Measurements from ENCODE around the gene TGDS.
A peak's percentile ranks its signal among the peaks of the same experiment; 100 is the strongest.

TGDS gene

GRCh38 chr13:94617389-94618000, 21.5 kb upstream of the TGDS start:
- Histone ChIP-seq H3K27ac (no peak overlapping the region), H3K9ac (no peak overlapping the region), H3K4me3 (ENCODE audit: low read depth, low read length) (no peak overlapping the region), H3K79me2 (no peaks in the 10 kb centered on the region), H3K4me2 (ENCODE audit: low read length) (no peak overlapping the region), H3K4me1 (no peaks in the 10 kb centered on the region), H3K36me3 (ENCODE audit: control insufficient read depth, insufficient read depth, low read length) (no peaks in the 10 kb centered on the region), H3K27me3 (ENCODE audit: control insufficient read depth, insufficient read depth, low read length) (no peaks in the 10 kb centered on the region), H3K9me3 (ENCODE audit: control insufficient read depth, low read length) (no peaks in the 10 kb centered on the region), H2AFZ (no peak overlapping the region)
- peak; percentile 32 for TF ChIP-seq CTCF (IDR thresholded peaks at IDR 0.05)

GRCh38 chr13:94613051-94613450, 17.1 kb upstream of the TGDS start:
- H3K9me3 ChIP-seq (ENCODE audit: control insufficient read depth, low read length): no peaks in the 10 kb centered on the region
- H3K79me2 ChIP-seq: no peaks in the 10 kb centered on the region
- no peaks in the 10 kb centered on the region for H3K36me3 ChIP-seq (ENCODE audit: control insufficient read depth, insufficient read depth, low read length)
- no peak overlapping the region for H3K27ac ChIP-seq
- H2AFZ ChIP-seq: no peak overlapping the region
- H3K9ac ChIP-seq: no peak overlapping the region
- no peak overlapping the region for H3K4me3 ChIP-seq (ENCODE audit: low read depth, low read length)
- no peaks in the 10 kb centered on the region for H3K4me1 ChIP-seq
- no peak for TF ChIP-seq CTCF (IDR thresholded peaks at IDR 0.05)
- no peak overlapping the region for H3K4me2 ChIP-seq (ENCODE audit: low read length)
- no peaks in the 10 kb centered on the region for H3K27me3 ChIP-seq (ENCODE audit: control insufficient read depth, insufficient read depth, low read length)

DNA sequence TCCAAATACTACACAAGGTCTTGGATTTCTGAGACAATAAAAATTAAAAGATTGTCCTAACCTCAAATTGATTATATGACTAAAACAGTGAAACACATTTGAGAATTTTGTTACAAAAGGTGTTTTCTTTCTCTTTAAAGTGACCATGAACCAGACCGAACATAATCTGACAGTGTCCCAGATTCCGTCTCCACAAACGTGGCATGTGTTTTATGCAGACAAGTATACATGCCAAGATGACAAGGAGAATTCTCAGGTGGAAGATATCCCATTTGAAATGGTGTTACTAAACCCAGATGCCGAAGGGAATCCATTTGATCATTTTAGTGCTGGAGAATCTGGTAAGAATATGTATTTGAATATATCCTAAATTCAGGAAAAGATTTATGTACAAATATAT, 16.1 kb upstream of the TGDS start:
- no peaks in the 10 kb centered on the region for H3K9me3 ChIP-seq (ENCODE audit: control insufficient read depth, low read length)
- no peak overlapping the region for H2AFZ ChIP-seq
- no peaks in the 10 kb centered on the region for H3K79me2 ChIP-seq
- no peak overlapping the region for H3K4me2 ChIP-seq (ENCODE audit: low read length)
- H3K4me1 ChIP-seq: no peaks in the 10 kb centered on the region
- H3K27me3 ChIP-seq (ENCODE audit: control insufficient read depth, insufficient read depth, low read length): no peaks in the 10 kb centered on the region
- TF ChIP-seq CTCF (IDR thresholded peaks at IDR 0.05): no peak
- no peaks in the 10 kb centered on the region for H3K36me3 ChIP-seq (ENCODE audit: control insufficient read depth, insufficient read depth, low read length)
- H3K27ac ChIP-seq: no peak overlapping the region
- no peak overlapping the region for H3K9ac ChIP-seq
- no peak overlapping the region for H3K4me3 ChIP-seq (ENCODE audit: low read depth, low read length)

GRCh38 chr13:94610475-94610874, 14.5 kb upstream of the TGDS start:
- H3K4me2 ChIP-seq (ENCODE audit: low read length): no peak overlapping the region
- H3K9ac ChIP-seq: no peak overlapping the region
- no peak overlapping the region for H2AFZ ChIP-seq
- no peaks in the 10 kb centered on the region for H3K36me3 ChIP-seq (ENCODE audit: control insufficient read depth, insufficient read depth, low read length)
- H3K79me2 ChIP-seq: no peaks in the 10 kb centered on the region
- no peaks in the 10 kb centered on the region for H3K9me3 ChIP-seq (ENCODE audit: control insufficient read depth, low read length)
- no peaks in the 10 kb centered on the region for H3K27me3 ChIP-seq (ENCODE audit: control insufficient read depth, insufficient read depth, low read length)
- H3K4me3 ChIP-seq (ENCODE audit: low read depth, low read length): no peak overlapping the region
- no peak overlapping the region for H3K27ac ChIP-seq
- no peak for TF ChIP-seq CTCF (IDR thresholded peaks at IDR 0.05)
- no peaks in the 10 kb centered on the region for H3K4me1 ChIP-seq

DNA sequence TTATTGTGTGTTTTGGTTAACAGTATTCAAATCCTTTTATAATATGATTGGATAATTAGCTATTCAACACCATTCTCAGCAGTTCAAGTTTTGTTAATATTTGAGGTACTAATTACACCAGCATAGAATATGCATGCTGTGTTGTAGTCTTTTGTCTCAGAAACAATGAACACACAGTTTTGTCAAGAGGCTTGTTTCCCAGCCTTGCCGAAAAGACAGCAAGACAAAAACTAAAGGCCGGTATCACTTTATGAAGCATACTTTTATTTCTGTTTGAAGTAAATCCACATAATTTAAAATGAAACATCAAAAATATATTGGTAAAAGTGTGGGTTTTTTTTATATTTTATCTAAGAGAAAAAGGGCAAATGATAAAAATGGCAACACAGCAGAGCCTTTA, 13.2 kb upstream of the TGDS start:
- Histone ChIP-seq H3K79me2 (no peaks in the 10 kb centered on the region), H3K4me3 (ENCODE audit: low read depth, low read length) (no peak overlapping the region), H3K4me2 (ENCODE audit: low read length) (no peak overlapping the region), H2AFZ (no peak overlapping the region), H3K9ac (no peak overlapping the region), H3K27me3 (ENCODE audit: control insufficient read depth, insufficient read depth, low read length) (no peaks in the 10 kb centered on the region), H3K9me3 (ENCODE audit: control insufficient read depth, low read length) (no peaks in the 10 kb centered on the region), H3K27ac (no peak overlapping the region), H3K4me1 (no peaks in the 10 kb centered on the region), H3K36me3 (ENCODE audit: control insufficient read depth, insufficient read depth, low read length) (no peaks in the 10 kb centered on the region)
- TF ChIP-seq CTCF (IDR thresholded peaks at IDR 0.05): no peak

All from parathyroid adenoma (tissue), 2 donors.